ENCODE measurements around the gene EFL1. TPM values are rescaled to one million over a fixed set of nuclear protein-coding genes. Genes with fewer than 3 reads are reported as not detected.

The EFL1 gene
- total and polyA plus RNA-seq, 2 donors (not counting 3 experiments of a cell fraction or from before 2014, with no cell fraction given), result 6.6 to 21.9 TPM

DNA sequence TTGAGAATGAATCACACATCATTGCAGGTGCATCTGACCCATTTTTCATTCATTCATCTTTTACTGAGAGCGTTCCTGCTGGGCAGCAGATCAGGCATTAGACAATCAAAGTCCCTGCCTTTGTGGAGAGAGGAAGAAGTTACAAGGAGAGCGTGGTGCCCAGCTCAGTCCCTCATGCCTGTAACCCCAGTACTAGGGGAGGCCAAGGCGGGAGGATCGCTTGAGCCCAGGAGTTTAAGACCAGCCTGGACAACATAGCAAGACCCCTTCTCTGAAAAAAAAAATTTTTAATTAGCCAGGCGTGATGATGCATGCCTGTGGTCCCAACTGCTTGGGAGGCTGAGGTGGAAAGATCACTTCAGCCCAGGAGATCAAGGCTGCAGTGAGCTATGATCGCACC is 181.8 kb downstream of the EFL1 start:
- intact Hi-C loops (cut with micrococcal nuclease), result no loop called here
- H3K27ac ChIP-seq (ENCODE audit: insufficient read depth, low read depth, low read length), result no peak overlapping the region
- POLR2A ChIA-PET, result no interaction called here
- no TSS peak for BruUV-seq (replicated peaks)
- H2AFZ ChIP-seq (ENCODE audit: low read depth, low read length), result no peak overlapping the region
- no peak for TF ChIP-seq POLR2AphosphoS5 (IDR thresholded peaks at IDR 0.05; ENCODE audit: insufficient read depth, low read depth, low read length)
- TF ChIP-seq GATA2 (IDR thresholded peaks at IDR 0.05; ENCODE audit: insufficient read depth, insufficient read length, low read depth, low read length), result no peak
- no peak for TF ChIP-seq POLR2A (IDR thresholded peaks at IDR 0.05; ENCODE audit: low read depth, low read length)
- TF ChIP-seq, protein P1, sequence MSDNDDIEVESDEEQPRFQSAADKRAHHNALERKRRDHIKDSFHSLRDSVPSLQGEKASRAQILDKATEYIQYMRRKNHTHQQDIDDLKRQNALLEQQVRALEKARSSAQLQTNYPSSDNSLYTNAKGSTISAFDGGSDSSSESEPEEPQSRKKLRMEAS (IDR thresholded peaks at IDR 0.05; ENCODE audit: insufficient read depth, insufficient read length), result no peak
- TF ChIP-seq EZH2 (IDR thresholded peaks at IDR 0.05; ENCODE audit: borderline replicate concordance, low read depth, low read length, severe bottlenecking), result no peak
- TF ChIP-seq, protein P2, sequence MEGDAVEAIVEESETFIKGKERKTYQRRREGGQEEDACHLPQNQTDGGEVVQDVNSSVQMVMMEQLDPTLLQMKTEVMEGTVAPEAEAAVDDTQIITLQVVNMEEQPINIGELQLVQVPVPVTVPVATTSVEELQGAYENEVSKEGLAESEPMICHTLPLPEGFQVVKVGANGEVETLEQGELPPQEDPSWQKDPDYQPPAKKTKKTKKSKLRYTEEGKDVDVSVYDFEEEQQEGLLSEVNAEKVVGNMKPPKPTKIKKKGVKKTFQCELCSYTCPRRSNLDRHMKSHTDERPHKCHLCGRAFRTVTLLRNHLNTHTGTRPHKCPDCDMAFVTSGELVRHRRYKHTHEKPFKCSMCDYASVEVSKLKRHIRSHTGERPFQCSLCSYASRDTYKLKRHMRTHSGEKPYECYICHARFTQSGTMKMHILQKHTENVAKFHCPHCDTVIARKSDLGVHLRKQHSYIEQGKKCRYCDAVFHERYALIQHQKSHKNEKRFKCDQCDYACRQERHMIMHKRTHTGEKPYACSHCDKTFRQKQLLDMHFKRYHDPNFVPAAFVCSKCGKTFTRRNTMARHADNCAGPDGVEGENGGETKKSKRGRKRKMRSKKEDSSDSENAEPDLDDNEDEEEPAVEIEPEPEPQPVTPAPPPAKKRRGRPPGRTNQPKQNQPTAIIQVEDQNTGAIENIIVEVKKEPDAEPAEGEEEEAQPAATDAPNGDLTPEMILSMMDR (IDR thresholded peaks at IDR 0.05; ENCODE audit: extremely low read depth in 1 of 2, insufficient read depth in 1 of 2, low read depth in 1 of 2, low read length in 2 of 2), result no peak
- TF ChIP-seq MYC (IDR thresholded peaks at IDR 0.05; ENCODE audit: low read depth, low read length), result no peak
- no peak for TF ChIP-seq JUN (IDR thresholded peaks at IDR 0.05; ENCODE audit: borderline replicate concordance, insufficient read depth, insufficient read length, low read depth)
- TF ChIP-seq FOS (IDR thresholded peaks at IDR 0.05; ENCODE audit: borderline replicate concordance, insufficient read depth, low read length), result no peak
- H3K27me3 ChIP-seq (ENCODE audit: control insufficient read depth in 2 of 2, insufficient read depth in 2 of 2, low read length in 2 of 2), result peaks cover 2 to 5% of the 10 kb centered on the region in 2 experiments
- DNase-seq (ENCODE audit: low read depth, low spot score), result no peak
- FAIRE-seq, result no peak
- H3K4me2 ChIP-seq (ENCODE audit: insufficient read depth, low read length), result no peak overlapping the region
- no peak overlapping the region for H3K9ac ChIP-seq (replicated peaks; ENCODE audit: extremely low read depth, insufficient read depth, low read length)
- no peaks in the 10 kb centered on the region for H3K4me1 ChIP-seq (ENCODE audit: control insufficient read depth, extremely low read depth, insufficient read depth, low read length)
- no peaks in the 10 kb centered on the region for H4K20me1 ChIP-seq (replicated peaks; ENCODE audit: control insufficient read depth, extremely low read depth, insufficient read depth, low read length)
- dilution Hi-C loops (cut with MboI; ENCODE audit: extremely low pct_ligation_motif_present, low sequenced_read_pairs), result no loop called here
- no peaks in the 10 kb centered on the region for H3K9me1 ChIP-seq (replicated peaks; ENCODE audit: control insufficient read depth, extremely low read depth, insufficient read depth, low read length)
- CTCF ChIA-PET, result interaction anchor here (0.6 to 1.5 kb wide), 4 partner anchors 11 to 117 kb away, joined by 3 read pairs; no protein-coding TSS in a partner anchor
- no peaks in the 10 kb centered on the region for H3K36me3 ChIP-seq (ENCODE audit: control insufficient read depth in 2 of 2, extremely low read depth in 1 of 2, insufficient read depth in 2 of 2, low read length in 2 of 2)
- no peaks in the 10 kb centered on the region for H3K79me2 ChIP-seq (ENCODE audit: control insufficient read depth, insufficient read depth, low read length)
- no peaks in the 10 kb centered on the region for H3K9me3 ChIP-seq (replicated peaks; ENCODE audit: control insufficient read depth, insufficient read depth, low read length)
- H3K4me3 ChIP-seq (replicated peaks in 1 of 3; ENCODE audit: insufficient read depth in 1 of 3, low read depth in 1 of 3, low read length in 3 of 3), result no peak overlapping the region

Small RNA genes lying within 50 kb of the gene (small RNA-seq; reads per million reads assigned to genes)
- gene RNU1-77P (ENCODE audit: insufficient read depth, insufficient read length, low read depth, low replicate concordance), result 9.2 reads per million, percentile 59 among the genes with 10 or more reads in this experiment

Other genes starting within 250 kb of the EFL1 start
- gene MEX3B, start 216.7 kb downstream of the EFL1 start, total RNA-seq, result 18.2 and 22.6 TPM in 2 replicates
- 11.0 and 13.3 TPM in 2 replicates for gene MEX3B, start 216.7 kb downstream of the EFL1 start, polyA plus RNA-seq
- gene SAXO2, start 84 bp upstream of the EFL1 start, total RNA-seq, result 0.67 and 5.2 TPM in 2 replicates
- 0.98 and 1.5 TPM in 2 replicates for gene SAXO2, start 84 bp upstream of the EFL1 start, polyA plus RNA-seq
- 3.9 and 4.4 TPM in 2 replicates for gene GOLGA6L10, start 86.7 kb upstream of the EFL1 start, total RNA-seq
- gene GOLGA6L10, start 86.7 kb upstream of the EFL1 start, polyA plus RNA-seq, result 0.73 and 1.2 TPM in 2 replicates
- gene GOLGA6L9, start 167.1 kb upstream of the EFL1 start, total RNA-seq, result 3.8 and 4.5 TPM in 2 replicates
- 1.0 and 1.3 TPM in 2 replicates for gene GOLGA6L9, start 167.1 kb upstream of the EFL1 start, polyA plus RNA-seq

All from endothelial cell of umbilical vein (primary cell).